H1 (cell line): ENCODE data around the gene ALKBH3. TPM values are rescaled to one million over a fixed set of nuclear protein-coding genes. Genes with fewer than 3 reads are reported as not detected.

Experiments used
- CTCF ChIA-PET: fragments of 300-600 bp; sonication (Branson Sonifier 250); formaldehyde crosslinking; loops from one replicate; lab custom pipeline; 2021; ENCODE audit not compliant: partially characterized antibody; lab: Charles Lee
- POLR2A ChIA-PET: fragments of 300-600 bp; sonication (Branson Sonifier 250); formaldehyde crosslinking; loops from one replicate; lab custom pipeline; 2021; ENCODE audit warnings: inconsistent platforms; ENCODE audit not compliant: partially characterized antibody; lab: Charles Lee
- DNase-seq, 2 experiments: peaks; one replicate each; pipeline versions ENCODE4 v3.0.0 to v3.0.0-alpha.2; 2010 to 2022; ENCODE audit warnings: low spot score in 2 of 2, low read depth in 1 of 2, mixed read lengths in 1 of 2
- FAIRE-seq: peaks from 2 replicates; lab custom pipeline; 2011; peaks lifted over from hg19 to GRCh38; lab: Jason Lieb, UNC
- H2AFZ ChIP-seq: 2 replicates; pipeline ENCODE4 v1.8.1; 2012; ENCODE audit warnings: low read length, inconsistent platforms
- H2AK5ac ChIP-seq: 2 replicates; pipeline ENCODE4 v1.6.1; 2013; ENCODE audit warnings: low read depth, low read length
- H2BK120ac ChIP-seq: replicated peaks from 2 replicates; pipeline ENCODE3; 2013; ENCODE audit warnings: low read depth, low read length, inconsistent platforms
- H2BK12ac ChIP-seq: 2 replicates; pipeline ENCODE4 v1.6.1; 2013; ENCODE audit warnings: low read depth, low read length
- H2BK15ac ChIP-seq: 2 replicates; pipeline ENCODE4 v1.6.1; 2013; ENCODE audit warnings: low read length
- H2BK20ac ChIP-seq: 2 replicates; pipeline ENCODE4 v1.6.1; 2013; ENCODE audit warnings: low read length
- H2BK5ac ChIP-seq: 2 replicates; pipeline ENCODE4 v1.6.1; 2013; ENCODE audit warnings: low read depth, low read length
- H3K14ac ChIP-seq: 2 replicates; pipeline ENCODE4 v1.6.1; 2013; ENCODE audit warnings: inconsistent platforms; ENCODE audit not compliant: insufficient read length
- H3K18ac ChIP-seq: 2 replicates; pipeline ENCODE4 v1.6.1; 2013; ENCODE audit warnings: low read length; ENCODE audit errors: extremely low read depth
- H3K23ac ChIP-seq: 2 replicates; pipeline ENCODE4 v1.6.1; 2013; ENCODE audit warnings: inconsistent platforms; ENCODE audit not compliant: insufficient read length
- H3K23me2 ChIP-seq: 2 replicates; pipeline ENCODE4 v1.6.1; 2013; ENCODE audit warnings: low read depth, low read length
- H3K27ac ChIP-seq: 2 replicates; pipeline ENCODE4 v1.6.1; 2011; ENCODE audit warnings: low read depth, low read length, inconsistent platforms
- H3K27me3 ChIP-seq, 4 experiments: replicated peaks in 1 of 4; 1 replicate in 1 of 4; 2 replicates in 3 of 4; pipeline versions ENCODE4 v1.6.1 to v1.8.1; 2011 to 2013; ENCODE audit warnings: low read length in 3 of 4, mild to moderate bottlenecking in 3 of 4, inconsistent platforms in 2 of 4, mixed read lengths in 2 of 4, moderate library complexity in 1 of 4; ENCODE audit not compliant: control insufficient read depth in 3 of 4, insufficient read depth in 3 of 4; ENCODE audit errors: extremely low read depth in 1 of 4
- H3K36me3 ChIP-seq, 4 experiments: 2 replicates each; pipeline versions ENCODE4 v1.6.1 to v1.8.1; 2011 to 2013; ENCODE audit warnings: mild to moderate bottlenecking in 4 of 4, low read length in 3 of 4, moderate library complexity in 2 of 4, control low read depth in 1 of 4, inconsistent platforms in 1 of 4; ENCODE audit not compliant: insufficient read depth in 4 of 4, control insufficient read depth in 2 of 4
- H3K4ac ChIP-seq: replicated peaks from 2 replicates; pipeline ENCODE3; 2013; ENCODE audit warnings: low read length, low read depth, mixed read lengths, inconsistent platforms; ENCODE audit not compliant: insufficient read length
- H3K4me1 ChIP-seq, 4 experiments: replicated peaks in 1 of 4; 1 replicate in 1 of 4; 2 replicates in 3 of 4; pipeline versions ENCODE4 v1.6.1 to v1.8.1; 2011 to 2013; ENCODE audit warnings: low read length in 3 of 4, inconsistent platforms in 2 of 4, mixed read lengths in 1 of 4; ENCODE audit not compliant: insufficient read depth in 4 of 4, control insufficient read depth in 3 of 4
- H3K4me2 ChIP-seq, 2 experiments: 2 replicates each; pipeline versions ENCODE4 v1.6.1 to v1.8.1; 2011 to 2013; ENCODE audit warnings: low read depth in 2 of 2, low read length in 2 of 2, control low read depth in 1 of 2, inconsistent platforms in 1 of 2, mild to moderate bottlenecking in 1 of 2; ENCODE audit not compliant: insufficient read depth in 1 of 2
- H3K4me3 ChIP-seq, 4 experiments: fragments of 200-600, 300-600 bp in 1 of 4; sonication (generic), shearing (Covaris generic), sonication (Bioruptor Twin) in 1 of 4; 2 replicates each; pipeline versions ENCODE4 v1.5.1 to v1.8.1; 2011 to 2016; ENCODE audit warnings: low read length in 4 of 4, low read depth in 3 of 4, control low read depth in 2 of 4, inconsistent platforms in 2 of 4, mild to moderate bottlenecking in 2 of 4, mixed read lengths in 1 of 4, moderate library complexity in 1 of 4; ENCODE audit not compliant: insufficient read depth in 2 of 4; ENCODE audit errors: extremely low read depth in 1 of 4
- H3K56ac ChIP-seq: replicated peaks from 2 replicates; pipeline ENCODE3; 2013; ENCODE audit warnings: low read depth, mild to moderate bottlenecking, mixed read lengths, low read length, inconsistent platforms; ENCODE audit not compliant: insufficient read length
- H3K79me1 ChIP-seq: 2 replicates; pipeline ENCODE4 v1.6.1; 2013; ENCODE audit warnings: low read depth, low read length, control low read depth
- H3K79me2 ChIP-seq, 2 experiments: 2 replicates each; pipeline versions ENCODE4 v1.6.1 to v1.8.1; 2012 to 2013; ENCODE audit warnings: low read length in 2 of 2, mild to moderate bottlenecking in 2 of 2, inconsistent platforms in 1 of 2; ENCODE audit not compliant: insufficient read depth in 2 of 2, control insufficient read depth in 1 of 2
- H3K9ac ChIP-seq, 4 experiments: replicated peaks in 1 of 4; 1 replicate in 1 of 4; 2 replicates in 3 of 4; pipeline versions ENCODE4 v1.6.1 to v1.8.1; 2011 to 2013; ENCODE audit warnings: low read depth in 3 of 4, low read length in 3 of 4, control low read depth in 2 of 4, mild to moderate bottlenecking in 2 of 4, moderate library complexity in 2 of 4, inconsistent platforms in 1 of 4; ENCODE audit errors: extremely low read depth in 1 of 4
- H3K9me3 ChIP-seq, 2 experiments: 2 replicates each; pipeline versions ENCODE4 v1.6.1 to v1.8.1; 2012 to 2013; ENCODE audit warnings: mild to moderate bottlenecking in 2 of 2, moderate library complexity in 2 of 2, control low read depth in 1 of 2, inconsistent platforms in 1 of 2, low read depth in 1 of 2, low read length in 1 of 2, mixed read lengths in 1 of 2; ENCODE audit not compliant: insufficient read depth in 2 of 2
- H4K20me1 ChIP-seq, 2 experiments: replicated peaks in 1 of 2; 2 replicates each; pipeline versions ENCODE3 to v1.8.1; 2011 to 2013; ENCODE audit warnings: inconsistent platforms in 2 of 2, low read length in 2 of 2, mild to moderate bottlenecking in 1 of 2; ENCODE audit not compliant: insufficient read depth in 2 of 2, control insufficient read depth in 1 of 2
- H4K5ac ChIP-seq: 2 replicates; pipeline ENCODE4 v1.6.1; 2013; ENCODE audit warnings: low read length, low read depth, mixed read lengths, inconsistent platforms; ENCODE audit not compliant: insufficient read length
- H4K8ac ChIP-seq: 2 replicates; pipeline ENCODE4 v1.8.0; 2013; ENCODE audit warnings: mild to moderate bottlenecking, moderate library complexity, low read length, inconsistent platforms; ENCODE audit not compliant: insufficient read depth; ENCODE audit errors: extremely low read depth
- H4K91ac ChIP-seq: replicated peaks from 2 replicates; pipeline ENCODE3; 2013; ENCODE audit warnings: low read length, mixed read lengths, inconsistent platforms; ENCODE audit not compliant: insufficient read length
- ASH2L ChIP-seq: fragments of 200-600, 300-600 bp; sonication (generic); IDR thresholded peaks from one replicate; pipeline ENCODE4 v1.7.1; 2017; ENCODE audit warnings: low read length
- BRCA1 ChIP-seq: IDR thresholded peaks from 2 replicates; pipeline ENCODE4 v1.6.1; 2012; ENCODE audit warnings: low read depth, low read length, improper control_type of control experiment
- CHD2 ChIP-seq: IDR thresholded peaks from 2 replicates; pipeline ENCODE4 v1.6.1; 2012; ENCODE audit warnings: low read length, improper control_type of control experiment
- CTBP2 ChIP-seq: IDR thresholded peaks from 2 replicates; pipeline ENCODE4 v1.7.0; 2011; ENCODE audit warnings: borderline replicate concordance, mild to moderate bottlenecking, moderate library complexity, mixed read lengths, low read length; ENCODE audit not compliant: insufficient read depth, insufficient read length
- EGR1 ChIP-seq: IDR thresholded peaks from 2 replicates; pipeline ENCODE4 v1.6.1; 2011; ENCODE audit warnings: low read depth, low read length, borderline replicate concordance
- EZH2 ChIP-seq: fragments of 200-600 bp; sonication (generic); IDR thresholded peaks from 2 replicates; pipeline ENCODE4 v1.7.1; 2012; ENCODE audit warnings: low read depth, mild to moderate bottlenecking, moderate library complexity, low read length, inconsistent platforms; ENCODE audit not compliant: severe bottlenecking
- JUN ChIP-seq: IDR thresholded peaks from 2 replicates; pipeline ENCODE4 v1.6.1; 2011; ENCODE audit warnings: low read depth, mild to moderate bottlenecking, improper control_type of control experiment, low read length
- NRF1 ChIP-seq: IDR thresholded peaks from 2 replicates; pipeline ENCODE4 v1.6.1; 2011; ENCODE audit warnings: mild to moderate bottlenecking, low read depth, low read length, improper control_type of control experiment
- RBBP5 ChIP-seq: IDR thresholded peaks from 2 replicates; pipeline ENCODE4 v1.7.1; 2012; ENCODE audit warnings: low read depth, mild to moderate bottlenecking, inconsistent platforms, low read length, moderate library complexity, borderline replicate concordance
- SIX5 ChIP-seq: IDR thresholded peaks from 2 replicates; pipeline ENCODE4 v1.6.1; 2011; ENCODE audit warnings: mild to moderate bottlenecking, low read depth, low read length
- SP2 ChIP-seq: IDR thresholded peaks from 2 replicates; pipeline ENCODE4 v1.6.1; 2012; ENCODE audit warnings: mild to moderate bottlenecking, low read length, inconsistent platforms
- SP4 ChIP-seq: IDR thresholded peaks from 2 replicates; pipeline ENCODE4 v1.6.1; 2012; ENCODE audit warnings: low read length, inconsistent platforms
- TBP ChIP-seq: IDR thresholded peaks from 2 replicates; pipeline ENCODE4 v1.6.1; 2011; ENCODE audit warnings: low read depth, low read length, improper control_type of control experiment
- TCF12 ChIP-seq: IDR thresholded peaks from 2 replicates; pipeline ENCODE4 v1.6.1; 2011; ENCODE audit warnings: low read depth, mild to moderate bottlenecking, low read length
- WGBS, 2 experiments: shearing (Covaris generic) in 1 of 2; methylation state at CpG; one replicate each; pipeline versions ENCODE4 v1.1.6 to v1.1.7; 2013 to 2015; ENCODE audit warnings: low lambda C conversion rate in 2 of 2, mixed read lengths in 2 of 2, inconsistent platforms in 1 of 2, low coverage in 1 of 2, missing lambda C conversion rate in 1 of 2; ENCODE audit not compliant: insufficient replicate concordance in 2 of 2, insufficient coverage in 1 of 2, insufficient read length in 1 of 2; ENCODE audit errors: extremely low coverage in 1 of 2, missing lambda C conversion rate in 1 of 2; 5-methylcytosine and 5-hydroxymethylcytosine counted together
- polyA plus RNA-seq, 7 experiments: library from polyadenylated mRNA; depleted of rRNA in 3 of 7; stranded (reverse) in 5 of 7; unstranded in 2 of 7; fragments of >200 nt in 5 of 7; fragments of 200-250 nt in 2 of 7; gene quantifications; 1 replicate in 5 of 7; 2 replicates in 1 of 7; 4 replicates in 1 of 7; pipeline versions ENCODE4 v1.2.1 to v1.2.3, GENCODE V29; 2011 to 2013; ENCODE audit warnings: missing spikeins in 2 of 7, mixed read lengths in 2 of 7
- total RNA-seq: library from RNA; stranded (reverse); fragmentation: NEBNext Ultra II Directional; extraction: Animal tissue kit (Norgen Biotek cat#: 25700); gene quantifications from 2 replicates; pipeline ENCODE4 v1.2.1, GENCODE V29; 2021

Gene ALKBH3
- total and polyA plus RNA-seq, 2 of the 8 experiments (the other 6 are each of a cell fraction or from before 2014, with no cell fraction given): 10.5 to 11.4 TPM

GRCh38 chr11:43901551-43901950 is 20.9 kb downstream of the ALKBH3 start:
- no peak overlapping the region for H3K27ac ChIP-seq
- no peak overlapping the region for H4K91ac ChIP-seq
- H3K27me3 ChIP-seq: no peaks in the 10 kb centered on the region
- H3K18ac ChIP-seq: no peak overlapping the region
- H4K20me1 ChIP-seq: no peaks in the 10 kb centered on the region
- peaks cover 0 to 4% (median 0%) of the 10 kb centered on the region in 4 experiments; a peak in 2 of 8 replicates for H3K36me3 ChIP-seq
- H2AK5ac ChIP-seq: no peak overlapping the region
- no peak overlapping the region for H4K5ac ChIP-seq
- H3K14ac ChIP-seq: no peak overlapping the region
- H2BK12ac ChIP-seq: no peak overlapping the region
- no peak overlapping the region for H4K8ac ChIP-seq
- no peak overlapping the region for H3K4me2 ChIP-seq
- ChIA-PET POLR2A (no interaction called here), CTCF (interaction anchor here (2.9 kb wide), 1 partner anchor 12 kb away, joined by 19 read pairs; no protein-coding TSS in a partner anchor)
- H2AFZ ChIP-seq: no peak overlapping the region
- H3K56ac ChIP-seq: no peak overlapping the region
- H2BK20ac ChIP-seq: no peak overlapping the region
- no peak for DNase-seq
- WGBS, 2 experiments: 88% methylated on average over 4 of the region's 4 CpGs; no CpG with 5 or more reads in 1 of the 2 experiments
- H3K23ac ChIP-seq: no peak overlapping the region
- no peak overlapping the region for H3K4ac ChIP-seq
- H3K4me1 ChIP-seq: no peaks in the 10 kb centered on the region
- H2BK5ac ChIP-seq: no peak overlapping the region
- H2BK120ac ChIP-seq: no peak overlapping the region
- no peak for FAIRE-seq
- H3K4me3 ChIP-seq: no peak overlapping the region
- H2BK15ac ChIP-seq: no peak overlapping the region
- no peak overlapping the region for H3K9ac ChIP-seq
- TF ChIP-seq SP2: no peak
- no peak for TF ChIP-seq CHD2
- TF ChIP-seq SP4: no peak
- no peak for TF ChIP-seq JUN
- no peak for TF ChIP-seq RBBP5
- TF ChIP-seq NRF1: no peak
- TF ChIP-seq SIX5: no peak
- TF ChIP-seq ASH2L: no peak
- TF ChIP-seq TBP: no peak
- TF ChIP-seq TCF12: no peak
- no peak for TF ChIP-seq CTBP2
- TF ChIP-seq BRCA1: no peak
- no peak for TF ChIP-seq EZH2
- TF ChIP-seq EGR1: no peak
- no peaks in the 10 kb centered on the region for H3K23me2 ChIP-seq
- no peaks in the 10 kb centered on the region for H3K79me1 ChIP-seq
- peaks cover 0 to 3% of the 10 kb centered on the region in 2 experiments; a peak in 1 of 4 replicates for H3K9me3 ChIP-seq
- no peaks in the 10 kb centered on the region for H3K79me2 ChIP-seq
